ENCODE results near the gene PDE1C.
"Not testable (repeated sequence)": the region's sequence is repeated elsewhere in the genome, so short reads cannot be mapped to it uniquely, and the experiment has no call there.

Gene PDE1C

DNA sequence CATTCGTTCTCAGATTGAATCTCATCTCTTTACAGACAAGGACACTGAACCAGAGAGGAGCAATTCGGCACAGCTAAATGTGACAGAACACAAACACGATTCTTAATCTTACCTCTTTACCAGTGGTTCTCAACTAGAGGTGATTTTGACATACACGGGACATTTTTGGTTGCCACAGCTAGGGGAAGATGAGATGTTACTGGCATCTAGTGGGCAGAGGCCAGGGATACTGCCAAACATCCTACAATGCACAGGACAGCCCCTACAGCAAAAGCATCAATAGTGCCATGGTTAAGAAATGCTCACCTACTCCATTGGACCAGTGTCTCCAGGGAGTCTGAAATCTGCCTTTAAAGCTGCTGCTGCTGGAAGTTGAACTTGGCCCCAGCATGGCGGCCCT, 27.3 kb downstream of the PDE1C start:
- no peak for DNase-seq

GRCh38 chr7:32039000-32039756, 31.0 kb downstream of the PDE1C start:
- no peak for DNase-seq

DNA sequence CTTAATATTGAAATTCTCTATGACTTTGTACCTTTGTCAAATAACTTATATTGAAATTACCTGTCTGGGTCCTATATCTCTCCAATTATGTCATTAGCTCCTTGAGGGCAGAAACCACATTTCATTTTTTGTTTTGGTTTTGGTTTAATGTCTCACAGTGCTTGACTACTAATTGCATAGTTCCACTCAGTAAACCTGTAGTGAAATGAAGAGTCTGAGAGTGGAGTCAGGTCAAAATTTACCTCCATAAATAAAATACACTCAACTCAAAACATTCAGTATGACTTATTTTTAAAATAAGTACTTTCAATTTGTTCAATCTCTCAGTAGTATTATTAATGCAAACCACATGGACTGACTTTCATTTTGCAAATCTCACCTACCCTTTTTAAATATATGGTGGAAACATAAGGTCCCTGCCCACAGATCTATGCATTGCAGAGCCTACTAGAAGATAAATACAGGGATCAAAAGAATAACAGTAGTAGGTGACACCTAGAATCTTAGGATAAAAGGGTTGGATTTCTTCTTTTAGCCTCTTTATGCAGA, 32.5 kb downstream of the PDE1C start:
- no peak for DNase-seq

DNA sequence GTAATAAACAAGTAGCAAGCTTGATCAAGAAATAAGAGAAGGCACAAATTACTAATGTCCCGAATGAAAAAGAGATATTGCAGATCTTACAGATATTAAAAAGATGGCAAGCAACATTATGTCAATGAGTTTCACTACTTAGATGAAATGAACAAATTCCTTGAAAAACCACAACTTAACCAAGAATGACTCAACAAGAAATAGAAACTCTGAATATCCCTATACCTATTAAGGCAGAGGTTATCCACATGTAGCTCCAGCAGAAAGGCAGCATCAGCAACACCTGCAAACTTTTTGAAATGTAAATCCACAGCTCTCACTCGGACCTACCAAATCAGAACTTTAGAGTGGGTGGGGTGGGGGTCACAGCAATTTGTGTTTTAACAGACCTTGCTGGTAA, 33.6 kb downstream of the PDE1C start:
- DNase-seq = no peak

DNA sequence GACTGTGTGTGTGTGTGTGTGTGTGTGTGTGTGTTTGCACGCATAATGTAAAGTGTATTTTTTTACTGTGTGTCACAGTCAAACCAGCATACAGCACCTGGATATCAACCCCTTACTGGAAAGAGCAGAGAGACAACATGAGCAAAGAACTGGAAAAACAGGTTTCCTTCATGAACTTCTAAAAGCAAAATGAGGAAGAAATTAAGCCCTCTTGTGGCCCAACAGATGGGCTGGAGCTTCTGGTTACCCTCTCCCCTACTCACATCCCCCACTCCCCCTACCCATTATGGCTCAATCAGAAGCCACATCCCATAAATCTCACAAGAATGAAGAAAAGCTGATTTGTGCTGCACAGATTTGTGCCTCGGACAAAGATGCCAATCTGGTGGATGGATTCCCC, 36.2 kb downstream of the PDE1C start:
- peak; percentile 58 for DNase-seq

- no peak for DNase-seq
Measured at GRCh38 chr7:32033006-32033405, 37.2 kb downstream of the PDE1C start.

- DNase-seq = no peak
Measured at GRCh38 chr7:32032211-32032610, 38.0 kb downstream of the PDE1C start.

DNA sequence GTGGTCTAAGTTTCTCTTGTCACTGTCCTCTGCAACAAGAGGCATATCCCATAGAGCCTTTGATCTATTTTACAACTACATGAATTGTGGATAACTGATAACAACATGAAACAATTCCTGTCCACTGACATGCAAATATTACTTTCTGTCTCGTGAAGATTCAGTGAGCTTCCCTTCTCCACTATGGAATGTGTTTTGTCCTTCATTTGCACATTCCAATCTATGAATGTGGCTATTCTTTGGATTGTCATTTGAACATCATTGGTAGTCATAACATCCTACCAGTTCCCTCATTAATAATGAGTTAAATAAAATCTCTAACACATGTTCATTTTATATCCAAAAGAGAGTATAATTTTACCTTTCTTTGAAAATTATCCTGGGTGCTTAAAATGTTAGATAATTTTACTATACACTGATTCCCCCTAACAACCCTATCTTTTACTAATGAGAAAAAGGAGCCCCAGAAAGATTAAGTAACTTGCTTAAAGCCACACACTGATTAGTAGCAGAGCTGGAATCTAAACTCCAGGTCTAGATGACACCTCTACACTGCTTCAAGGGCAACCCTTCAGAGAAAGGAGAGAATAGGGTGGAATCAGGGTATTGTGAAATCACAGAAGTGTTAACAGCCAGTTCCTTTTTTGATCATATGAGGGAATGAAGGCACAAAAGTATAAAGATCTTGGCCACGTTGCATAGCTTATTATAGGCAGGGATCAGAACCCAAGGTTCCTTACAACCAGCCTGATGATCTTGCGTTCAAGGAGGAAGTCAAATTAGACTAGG, 39.1 kb downstream of the PDE1C start:
- no peak for DNase-seq

DNA sequence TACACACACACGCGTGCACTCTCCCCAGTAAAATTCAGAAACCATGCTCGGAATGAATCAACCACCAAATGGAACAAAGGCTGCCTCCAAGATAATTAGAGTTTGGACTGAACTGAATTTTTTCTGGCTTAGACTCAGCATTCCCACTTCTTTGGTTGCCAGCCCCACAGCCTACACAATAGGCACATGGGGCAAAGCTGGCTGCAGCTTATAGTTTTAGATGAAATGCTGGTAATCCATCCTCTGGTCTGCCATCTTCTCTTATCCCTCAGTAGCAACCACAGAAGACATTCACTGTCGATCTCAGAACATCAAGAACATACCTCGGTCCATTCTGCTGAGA, 44.2 kb downstream of the PDE1C start:
- no peak for DNase-seq

- DNase-seq = no peak
Measured at GRCh38 chr7:32025381-32026082, 44.7 kb downstream of the PDE1C start.

GRCh38 chr7:32023376-32023775, 46.8 kb downstream of the PDE1C start:
- no peak for DNase-seq

GRCh38 chr7:32022966-32023365, 47.2 kb downstream of the PDE1C start:
- no peak for DNase-seq

GRCh38 chr7:32020551-32021159, 49.6 kb downstream of the PDE1C start:
- no peak for DNase-seq

DNA sequence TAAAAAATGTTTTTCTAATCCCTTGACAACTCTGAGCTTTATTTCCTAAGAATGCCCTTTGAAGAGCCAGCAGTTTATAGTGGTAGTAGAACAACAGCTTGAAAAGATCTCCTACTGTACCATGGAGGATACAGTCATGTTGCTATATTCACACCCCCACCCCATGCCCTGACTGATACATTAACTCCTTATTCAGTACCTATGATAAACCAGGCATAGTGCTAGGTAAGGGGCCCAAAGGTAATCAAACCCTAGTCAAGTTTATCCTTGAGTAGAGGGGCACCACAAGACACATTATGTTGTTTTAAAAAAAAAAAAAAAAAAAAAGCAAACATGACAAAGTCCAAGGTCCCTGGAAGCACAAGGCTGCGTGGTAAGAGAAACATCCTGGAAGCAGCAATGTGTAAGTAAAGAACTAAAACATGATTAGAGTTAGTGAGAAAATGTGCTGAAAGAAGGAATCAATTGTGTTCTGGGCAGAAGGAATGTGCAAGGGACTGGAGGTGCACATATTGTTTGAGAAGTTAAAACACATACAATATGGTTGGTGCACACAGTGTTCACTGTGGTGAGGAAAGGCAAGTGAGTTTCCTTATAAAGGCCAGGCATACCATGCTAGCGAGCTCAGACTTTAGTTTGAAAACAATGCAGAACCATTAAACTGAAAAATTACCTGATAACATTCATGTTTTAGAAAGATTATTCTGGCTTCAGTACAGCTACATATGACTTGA, 51.2 kb downstream of the PDE1C start:
- no peak for DNase-seq

- DNase-seq = peak; percentile 26
Measured at GRCh38 chr7:32015133-32015532, 55.1 kb downstream of the PDE1C start.

GRCh38 chr7:32013471-32013870, 56.7 kb downstream of the PDE1C start:
- DNase-seq = not testable (repeated sequence)

DNA sequence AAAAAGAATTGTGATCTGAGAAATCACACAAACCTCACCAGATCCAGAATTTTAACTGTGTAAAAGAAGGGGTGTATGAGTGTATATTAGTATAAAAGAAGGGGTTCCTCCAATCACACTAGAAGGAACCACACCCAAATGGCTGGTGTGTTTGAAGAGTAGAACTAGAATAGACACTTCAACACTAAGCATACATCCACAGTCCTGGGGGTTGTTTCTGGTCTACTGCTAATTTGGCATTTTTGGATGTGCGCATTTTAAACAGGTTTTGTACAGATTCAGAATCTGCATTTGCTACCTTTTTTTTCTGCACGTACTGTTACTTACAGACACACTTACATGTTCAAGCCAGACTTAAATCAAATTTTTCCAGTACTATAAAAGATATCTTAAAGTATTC, 64.6 kb downstream of the PDE1C start:
- DNase-seq = no peak

DNA sequence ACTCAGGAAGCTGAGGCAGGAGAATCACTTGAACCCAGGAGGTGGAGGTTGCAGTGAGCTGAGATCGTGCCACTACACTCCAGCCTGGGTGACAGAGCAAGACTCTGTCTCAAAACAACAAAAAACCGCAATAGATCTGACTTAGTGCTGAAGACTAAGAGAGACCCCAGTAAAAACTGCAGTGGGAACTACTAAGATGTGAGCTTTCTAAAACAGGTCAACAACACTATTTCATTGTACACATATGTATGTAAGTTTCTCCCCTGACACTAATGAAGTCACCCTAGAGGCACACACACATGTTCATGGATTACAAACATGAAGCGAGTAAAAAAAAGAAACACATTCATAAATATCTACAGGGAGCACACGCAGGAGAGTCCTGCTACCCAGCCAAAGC, 68.3 kb downstream of the PDE1C start:
- no peak for DNase-seq

DNA sequence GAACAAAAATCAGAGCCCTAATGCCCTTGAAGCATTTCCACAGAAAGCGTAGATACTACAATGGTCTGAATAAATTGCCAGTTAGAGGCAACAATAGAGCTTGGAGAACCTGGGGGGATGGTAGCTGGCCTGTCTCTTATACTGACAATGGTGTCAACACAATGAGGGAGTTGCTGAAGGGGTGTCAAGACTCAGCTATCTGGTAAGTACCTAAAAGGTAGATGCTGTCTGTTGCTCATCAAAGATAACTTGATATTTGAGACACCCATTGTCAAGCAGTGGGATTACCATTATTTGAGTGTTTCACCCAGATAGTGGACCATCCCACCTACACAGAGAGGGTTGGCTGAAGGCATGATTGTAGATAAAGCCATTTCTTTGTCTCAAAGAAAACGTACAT, 72.8 kb downstream of the PDE1C start:
- DNase-seq = no peak

DNA sequence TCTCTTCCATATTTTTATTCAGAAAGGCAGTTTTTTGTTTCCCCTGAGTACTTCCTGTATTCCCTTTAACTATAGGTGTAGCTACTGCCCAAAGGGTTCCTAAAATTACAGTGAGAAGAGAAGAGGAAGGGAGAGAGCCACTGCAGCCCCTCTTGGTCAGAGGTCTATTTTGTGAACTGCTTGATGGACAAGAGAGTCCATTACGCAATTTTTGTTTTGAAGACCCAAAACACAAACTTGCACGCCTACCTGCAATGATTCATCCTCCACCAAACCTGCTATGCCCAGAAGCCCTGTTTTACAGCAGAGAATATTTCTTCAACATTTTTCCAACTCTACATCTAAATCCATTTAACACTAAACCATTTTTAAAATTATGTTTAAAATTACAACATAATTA, 75.1 kb downstream of the PDE1C start:
- no peak for DNase-seq

DNA sequence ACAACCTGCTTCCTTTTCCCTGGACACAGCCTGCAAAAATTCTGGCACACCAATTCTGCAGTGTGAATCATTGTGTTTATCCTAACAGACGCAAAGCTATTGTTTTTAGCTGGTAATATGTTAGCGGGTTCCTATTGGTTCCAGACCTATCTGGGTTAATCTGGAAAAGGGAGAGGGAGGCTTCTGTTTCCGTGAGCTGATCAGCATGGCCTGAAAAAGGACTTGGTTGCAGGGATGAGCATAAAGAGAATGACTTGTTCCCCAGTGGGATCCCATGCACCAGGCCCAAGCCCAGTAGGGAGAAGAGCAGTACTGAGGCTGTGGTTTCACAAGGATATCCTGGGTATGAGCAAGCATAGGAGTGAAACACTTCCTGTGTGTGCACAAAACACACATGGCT, 78.4 kb downstream of the PDE1C start:
- DNase-seq = no peak

GRCh38 chr7:31991406-31991805, 78.8 kb downstream of the PDE1C start:
- no peak for DNase-seq

All from NCI-H526 treated with DMSO at 0.1 percent for 48 hours (cell line).